SK-N-SH treated with all-trans-retinoic acid at 6 μM for 48 hours (cell line): ENCODE data around the gene TMEM63A.

Experiments used
- ATAC-seq: fragments of 200-7000 bp; cut with Tn5 transposase; 3 replicates; pipeline ENCODE4 v1.9.1; 2020; ENCODE audit warnings: mild to moderate bottlenecking, moderate library complexity
- ARNTL ChIP-seq: fragments of 450-650 bp; formaldehyde crosslinking; IDR thresholded peaks from 2 replicates; pipeline ENCODE4 v1.5.0; 2020; ENCODE audit warnings: low read depth, mild to moderate bottlenecking, moderate library complexity, borderline replicate concordance
- CSDC2 ChIP-seq: fragments of 250-450 bp; sonication (Bioruptor Pico); IDR thresholded peaks from 2 replicates; pipeline ENCODE4 v1.5.0; 2020; ENCODE audit warnings: mild to moderate bottlenecking, moderate library complexity
- CSRNP3 ChIP-seq: fragments of 250-450 bp; sonication (Bioruptor Pico); IDR thresholded peaks from 2 replicates; pipeline ENCODE4 v1.5.1; 2021; ENCODE audit warnings: mild to moderate bottlenecking, moderate library complexity
- GLIS3 ChIP-seq: fragments of 250-450 bp; sonication (Bioruptor Pico); IDR thresholded peaks from 2 replicates; pipeline ENCODE4 v1.5.0; 2020; ENCODE audit warnings: mild to moderate bottlenecking, moderate library complexity
- ISL1 ChIP-seq: fragments of 250-450 bp; sonication (Bioruptor Pico); IDR thresholded peaks from 2 replicates; pipeline ENCODE4 v2.1.2; 2022; ENCODE audit warnings: mild to moderate bottlenecking, moderate library complexity
- OSR1 ChIP-seq: fragments of 250-450 bp; sonication (Bioruptor Pico); IDR thresholded peaks from 2 replicates; pipeline ENCODE4 v1.8.0; 2022; ENCODE audit warnings: moderate library complexity, mild to moderate bottlenecking, inconsistent platforms
- PATZ1 ChIP-seq: fragments of 250-450 bp; sonication (Bioruptor Pico); IDR thresholded peaks from 2 replicates; pipeline ENCODE4 v1.8.0; 2020; ENCODE audit warnings: mild to moderate bottlenecking, moderate library complexity, borderline replicate concordance
- RARB ChIP-seq: fragments of 250-450 bp; sonication (Bioruptor Pico); IDR thresholded peaks from 2 replicates; pipeline ENCODE4 v1.8.0; 2021; ENCODE audit warnings: mild to moderate bottlenecking, moderate library complexity
- SNAI2 ChIP-seq: fragments of 250-450 bp; sonication (Bioruptor Pico); IDR thresholded peaks from 2 replicates; pipeline ENCODE4 v1.5.0; 2020; ENCODE audit warnings: mild to moderate bottlenecking, moderate library complexity
- TCF4 ChIP-seq: fragments of 250-450 bp; sonication (Bioruptor Pico); IDR thresholded peaks from 2 replicates; pipeline ENCODE4 v1.8.0; 2021; ENCODE audit warnings: mild to moderate bottlenecking, moderate library complexity, borderline replicate concordance
- TOX ChIP-seq: fragments of 250-450 bp; sonication (Bioruptor Pico); IDR thresholded peaks from 2 replicates; pipeline ENCODE4 v1.8.0; 2021; ENCODE audit warnings: mild to moderate bottlenecking, moderate library complexity, borderline replicate concordance
- TSHZ2 ChIP-seq: fragments of 250-450 bp; sonication (Bioruptor Pico); IDR thresholded peaks from 2 replicates; pipeline ENCODE4 v1.5.0; 2020; ENCODE audit warnings: mild to moderate bottlenecking, moderate library complexity
- ZC3H10 ChIP-seq: fragments of 250-450 bp; sonication (Bioruptor Pico); IDR thresholded peaks from 2 replicates; pipeline ENCODE4 v1.5.1; 2021; ENCODE audit warnings: mild to moderate bottlenecking, moderate library complexity
- ZFP3 ChIP-seq: fragments of 250-450 bp; sonication (Bioruptor Pico); IDR thresholded peaks from 2 replicates; pipeline ENCODE4 v1.5.0; 2020; ENCODE audit warnings: mild to moderate bottlenecking, moderate library complexity
- ZFP30 ChIP-seq: fragments of 450-650 bp; formaldehyde crosslinking; IDR thresholded peaks from 2 replicates; pipeline ENCODE4 v1.5.0; 2022; ENCODE audit warnings: mild to moderate bottlenecking, moderate library complexity
- ZNF70 ChIP-seq: fragments of 450-650 bp; formaldehyde crosslinking; IDR thresholded peaks from 2 replicates; pipeline ENCODE4 v1.5.0; 2020; ENCODE audit warnings: mild to moderate bottlenecking, moderate library complexity
- ZNF8 ChIP-seq: fragments of 450-650 bp; formaldehyde crosslinking; IDR thresholded peaks from 2 replicates; pipeline ENCODE4 v1.5.0; 2020; ENCODE audit warnings: mild to moderate bottlenecking, moderate library complexity
- TF ChIP-seq, protein P1 (sequence below): fragments of 250-450 bp; sonication (Bioruptor Pico); IDR thresholded peaks from 2 replicates; pipeline ENCODE4 v1.8.0; 2021; ENCODE audit warnings: low read depth, mild to moderate bottlenecking, moderate library complexity, borderline replicate concordance
- TF ChIP-seq, protein P2 (sequence below): fragments of 250-450 bp; sonication (Bioruptor Pico); IDR thresholded peaks from 2 replicates; pipeline ENCODE4 v1.5.1; 2020; ENCODE audit warnings: low read depth, mild to moderate bottlenecking, moderate library complexity

TMEM63A gene

DNA sequence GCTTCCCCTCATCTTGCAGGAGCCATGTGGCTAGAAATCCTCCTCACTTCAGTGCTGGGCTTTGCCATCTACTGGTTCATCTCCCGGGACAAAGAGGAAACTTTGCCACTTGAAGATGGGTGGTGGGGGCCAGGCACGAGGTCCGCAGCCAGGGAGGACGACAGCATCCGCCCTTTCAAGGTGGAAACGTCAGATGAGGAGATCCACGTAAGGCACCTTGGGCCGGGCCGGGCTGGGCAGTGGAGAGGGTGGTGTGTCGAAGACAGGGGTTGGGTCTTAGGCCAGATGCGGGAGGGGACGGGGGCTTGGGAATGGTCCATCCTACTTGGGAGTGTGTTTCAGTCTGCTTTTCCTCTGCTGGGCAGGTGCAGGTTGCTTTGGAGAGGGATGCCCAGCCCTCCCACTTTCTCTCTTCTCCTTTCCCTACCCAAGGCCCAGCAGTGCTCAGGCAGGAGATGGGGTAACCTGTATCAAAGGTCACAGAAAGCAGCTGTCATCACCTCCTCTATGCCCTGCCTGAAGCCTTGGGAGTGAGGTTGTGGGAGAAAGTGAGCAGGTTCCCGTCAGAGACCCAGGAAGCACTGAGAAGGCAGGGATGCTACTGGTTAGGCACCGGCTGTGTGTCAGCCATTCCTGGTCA lies 53.4 kb downstream of the TMEM63A start:
- no peak for ATAC-seq
- TF ChIP-seq ISL1: no peak
- no peak for TF ChIP-seq GLIS3
- TF ChIP-seq SNAI2 (CRISPR knock-in tag): no peak
- no peak for TF ChIP-seq ZNF8 (CRISPR knock-in tag)
- TF ChIP-seq ZNF70 (CRISPR knock-in tag): no peak
- TF ChIP-seq ARNTL (CRISPR knock-in tag): no peak
- no peak for TF ChIP-seq ZC3H10 (CRISPR knock-in tag)
- TF ChIP-seq PATZ1 (CRISPR knock-in tag): no peak
- TF ChIP-seq RARB (CRISPR knock-in tag): no peak
- no peak for TF ChIP-seq TOX
- TF ChIP-seq OSR1 (CRISPR knock-in tag): no peak
- no peak for TF ChIP-seq ZFP30 (CRISPR knock-in tag)
- TF ChIP-seq, protein P1, sequence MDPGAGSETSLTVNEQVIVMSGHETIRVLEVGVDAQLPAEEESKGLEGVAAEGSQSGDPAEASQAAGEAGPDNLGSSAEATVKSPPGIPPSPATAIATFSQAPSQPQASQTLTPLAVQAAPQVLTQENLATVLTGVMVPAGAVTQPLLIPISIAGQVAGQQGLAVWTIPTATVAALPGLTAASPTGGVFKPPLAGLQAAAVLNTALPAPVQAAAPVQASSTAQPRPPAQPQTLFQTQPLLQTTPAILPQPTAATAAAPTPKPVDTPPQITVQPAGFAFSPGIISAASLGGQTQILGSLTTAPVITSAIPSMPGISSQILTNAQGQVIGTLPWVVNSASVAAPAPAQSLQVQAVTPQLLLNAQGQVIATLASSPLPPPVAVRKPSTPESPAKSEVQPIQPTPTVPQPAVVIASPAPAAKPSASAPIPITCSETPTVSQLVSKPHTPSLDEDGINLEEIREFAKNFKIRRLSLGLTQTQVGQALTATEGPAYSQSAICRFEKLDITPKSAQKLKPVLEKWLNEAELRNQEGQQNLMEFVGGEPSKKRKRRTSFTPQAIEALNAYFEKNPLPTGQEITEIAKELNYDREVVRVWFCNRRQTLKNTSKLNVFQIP (CRISPR knock-in tag): no peak
- TF ChIP-seq TSHZ2 (CRISPR knock-in tag): no peak
- TF ChIP-seq TCF4 (CRISPR knock-in tag): no peak
- no peak for TF ChIP-seq CSDC2 (CRISPR knock-in tag)
- TF ChIP-seq, protein P2, sequence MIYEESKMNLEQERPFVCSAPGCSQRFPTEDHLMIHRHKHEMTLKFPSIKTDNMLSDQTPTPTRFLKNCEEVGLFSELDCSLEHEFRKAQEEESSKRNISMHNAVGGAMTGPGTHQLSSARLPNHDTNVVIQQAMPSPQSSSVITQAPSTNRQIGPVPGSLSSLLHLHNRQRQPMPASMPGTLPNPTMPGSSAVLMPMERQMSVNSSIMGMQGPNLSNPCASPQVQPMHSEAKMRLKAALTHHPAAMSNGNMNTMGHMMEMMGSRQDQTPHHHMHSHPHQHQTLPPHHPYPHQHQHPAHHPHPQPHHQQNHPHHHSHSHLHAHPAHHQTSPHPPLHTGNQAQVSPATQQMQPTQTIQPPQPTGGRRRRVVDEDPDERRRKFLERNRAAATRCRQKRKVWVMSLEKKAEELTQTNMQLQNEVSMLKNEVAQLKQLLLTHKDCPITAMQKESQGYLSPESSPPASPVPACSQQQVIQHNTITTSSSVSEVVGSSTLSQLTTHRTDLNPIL (CRISPR knock-in tag): no peak
- TF ChIP-seq ZFP3 (CRISPR knock-in tag): no peak

- TF ChIP-seq TOX (no peak), CSRNP3 (no peak), SNAI2 (CRISPR knock-in tag) (no peak), PATZ1 (CRISPR knock-in tag) (no peak), ZFP3 (CRISPR knock-in tag) (no peak)
- TF ChIP-seq, protein P2 (CRISPR knock-in tag): no peak
- ATAC-seq: no peak
These were observed 55.1 kb downstream of the TMEM63A start for GRCh38 chr1:225827076-225827475.
